Panc1 (cell line): ENCODE results near the gene ACER3.

ENCODE experiments used
- POLR2AphosphoS5 ChIP-seq: IDR thresholded peaks from 2 replicates; pipeline ENCODE4 v1.6.1; 2012; ENCODE audit warnings: mild to moderate bottlenecking, low read depth, low read length, moderate library complexity
- TF ChIP-seq, protein P1 (sequence below): fragments of 450-650 bp; IDR thresholded peaks from 2 replicates; pipeline ENCODE4 v1.5.1; 2017; ENCODE audit warnings: mild to moderate bottlenecking

DNA sequence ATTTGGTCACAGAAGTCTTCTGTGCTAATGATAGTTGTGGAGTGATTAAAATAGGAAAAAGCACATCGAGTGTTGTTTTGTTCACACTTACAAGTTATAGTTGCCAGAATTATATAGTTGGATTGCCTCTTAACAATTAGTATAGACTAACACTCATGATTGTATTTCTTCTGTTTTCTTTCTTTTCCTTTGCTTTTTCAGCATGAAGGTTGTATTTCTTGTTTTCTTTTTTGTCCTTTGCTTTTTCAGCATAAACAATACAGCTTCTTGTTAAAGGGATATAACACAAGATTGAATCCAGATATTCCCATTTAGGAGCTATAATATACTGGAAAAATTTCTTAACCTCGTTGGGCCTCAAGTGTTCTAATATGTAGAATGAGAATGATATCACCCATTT lies 31.1 kb downstream of the ACER3 start:
- no peak for TF ChIP-seq POLR2AphosphoS5
- TF ChIP-seq, protein P1, sequence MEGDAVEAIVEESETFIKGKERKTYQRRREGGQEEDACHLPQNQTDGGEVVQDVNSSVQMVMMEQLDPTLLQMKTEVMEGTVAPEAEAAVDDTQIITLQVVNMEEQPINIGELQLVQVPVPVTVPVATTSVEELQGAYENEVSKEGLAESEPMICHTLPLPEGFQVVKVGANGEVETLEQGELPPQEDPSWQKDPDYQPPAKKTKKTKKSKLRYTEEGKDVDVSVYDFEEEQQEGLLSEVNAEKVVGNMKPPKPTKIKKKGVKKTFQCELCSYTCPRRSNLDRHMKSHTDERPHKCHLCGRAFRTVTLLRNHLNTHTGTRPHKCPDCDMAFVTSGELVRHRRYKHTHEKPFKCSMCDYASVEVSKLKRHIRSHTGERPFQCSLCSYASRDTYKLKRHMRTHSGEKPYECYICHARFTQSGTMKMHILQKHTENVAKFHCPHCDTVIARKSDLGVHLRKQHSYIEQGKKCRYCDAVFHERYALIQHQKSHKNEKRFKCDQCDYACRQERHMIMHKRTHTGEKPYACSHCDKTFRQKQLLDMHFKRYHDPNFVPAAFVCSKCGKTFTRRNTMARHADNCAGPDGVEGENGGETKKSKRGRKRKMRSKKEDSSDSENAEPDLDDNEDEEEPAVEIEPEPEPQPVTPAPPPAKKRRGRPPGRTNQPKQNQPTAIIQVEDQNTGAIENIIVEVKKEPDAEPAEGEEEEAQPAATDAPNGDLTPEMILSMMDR = no peak
